ENCODE data around the gene KAT6B.

GRCh38 chr10:74855439-74855838 is 29.0 kb downstream of the KAT6B start:
- TF ChIP-seq, protein P1, sequence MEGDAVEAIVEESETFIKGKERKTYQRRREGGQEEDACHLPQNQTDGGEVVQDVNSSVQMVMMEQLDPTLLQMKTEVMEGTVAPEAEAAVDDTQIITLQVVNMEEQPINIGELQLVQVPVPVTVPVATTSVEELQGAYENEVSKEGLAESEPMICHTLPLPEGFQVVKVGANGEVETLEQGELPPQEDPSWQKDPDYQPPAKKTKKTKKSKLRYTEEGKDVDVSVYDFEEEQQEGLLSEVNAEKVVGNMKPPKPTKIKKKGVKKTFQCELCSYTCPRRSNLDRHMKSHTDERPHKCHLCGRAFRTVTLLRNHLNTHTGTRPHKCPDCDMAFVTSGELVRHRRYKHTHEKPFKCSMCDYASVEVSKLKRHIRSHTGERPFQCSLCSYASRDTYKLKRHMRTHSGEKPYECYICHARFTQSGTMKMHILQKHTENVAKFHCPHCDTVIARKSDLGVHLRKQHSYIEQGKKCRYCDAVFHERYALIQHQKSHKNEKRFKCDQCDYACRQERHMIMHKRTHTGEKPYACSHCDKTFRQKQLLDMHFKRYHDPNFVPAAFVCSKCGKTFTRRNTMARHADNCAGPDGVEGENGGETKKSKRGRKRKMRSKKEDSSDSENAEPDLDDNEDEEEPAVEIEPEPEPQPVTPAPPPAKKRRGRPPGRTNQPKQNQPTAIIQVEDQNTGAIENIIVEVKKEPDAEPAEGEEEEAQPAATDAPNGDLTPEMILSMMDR (IDR thresholded peaks at IDR 0.05) = no peak
- TF ChIP-seq ZFX (IDR thresholded peaks at IDR 0.05; ENCODE audit: borderline replicate concordance) = no peak

Measured in 22Rv1 (cell line).